GM12872 (cell line): ENCODE results near the gene TXNRD1.

Experiments used
- TF ChIP-seq, protein P1 (sequence below): IDR thresholded peaks from 3 replicates; pipeline ENCODE4 v1.5.1; 2011; ENCODE audit warnings: low read depth, mild to moderate bottlenecking, low read length, moderate library complexity; ENCODE audit not compliant: insufficient read depth

Gene TXNRD1

DNA sequence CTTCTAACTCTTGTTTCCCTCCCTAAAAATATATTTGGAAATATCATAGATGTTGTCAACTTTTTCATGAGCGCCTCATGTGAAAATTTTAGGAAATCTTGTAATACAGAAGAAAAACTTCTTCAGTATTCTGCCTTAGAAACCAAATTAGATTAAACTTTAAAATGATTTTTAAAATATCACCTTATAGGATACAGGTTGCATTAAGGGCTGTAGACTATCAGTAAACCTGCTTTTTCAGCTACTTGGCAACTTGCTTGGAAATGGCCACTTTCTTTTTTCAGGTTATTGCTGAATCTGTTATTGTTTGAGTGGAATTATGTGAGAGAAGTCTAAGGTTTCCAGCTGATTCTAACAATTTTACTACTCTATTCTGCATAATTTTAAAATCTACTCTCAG lies 97.1 kb downstream of the TXNRD1 start:
- TF ChIP-seq, protein P1, sequence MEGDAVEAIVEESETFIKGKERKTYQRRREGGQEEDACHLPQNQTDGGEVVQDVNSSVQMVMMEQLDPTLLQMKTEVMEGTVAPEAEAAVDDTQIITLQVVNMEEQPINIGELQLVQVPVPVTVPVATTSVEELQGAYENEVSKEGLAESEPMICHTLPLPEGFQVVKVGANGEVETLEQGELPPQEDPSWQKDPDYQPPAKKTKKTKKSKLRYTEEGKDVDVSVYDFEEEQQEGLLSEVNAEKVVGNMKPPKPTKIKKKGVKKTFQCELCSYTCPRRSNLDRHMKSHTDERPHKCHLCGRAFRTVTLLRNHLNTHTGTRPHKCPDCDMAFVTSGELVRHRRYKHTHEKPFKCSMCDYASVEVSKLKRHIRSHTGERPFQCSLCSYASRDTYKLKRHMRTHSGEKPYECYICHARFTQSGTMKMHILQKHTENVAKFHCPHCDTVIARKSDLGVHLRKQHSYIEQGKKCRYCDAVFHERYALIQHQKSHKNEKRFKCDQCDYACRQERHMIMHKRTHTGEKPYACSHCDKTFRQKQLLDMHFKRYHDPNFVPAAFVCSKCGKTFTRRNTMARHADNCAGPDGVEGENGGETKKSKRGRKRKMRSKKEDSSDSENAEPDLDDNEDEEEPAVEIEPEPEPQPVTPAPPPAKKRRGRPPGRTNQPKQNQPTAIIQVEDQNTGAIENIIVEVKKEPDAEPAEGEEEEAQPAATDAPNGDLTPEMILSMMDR, result no peak

DNA sequence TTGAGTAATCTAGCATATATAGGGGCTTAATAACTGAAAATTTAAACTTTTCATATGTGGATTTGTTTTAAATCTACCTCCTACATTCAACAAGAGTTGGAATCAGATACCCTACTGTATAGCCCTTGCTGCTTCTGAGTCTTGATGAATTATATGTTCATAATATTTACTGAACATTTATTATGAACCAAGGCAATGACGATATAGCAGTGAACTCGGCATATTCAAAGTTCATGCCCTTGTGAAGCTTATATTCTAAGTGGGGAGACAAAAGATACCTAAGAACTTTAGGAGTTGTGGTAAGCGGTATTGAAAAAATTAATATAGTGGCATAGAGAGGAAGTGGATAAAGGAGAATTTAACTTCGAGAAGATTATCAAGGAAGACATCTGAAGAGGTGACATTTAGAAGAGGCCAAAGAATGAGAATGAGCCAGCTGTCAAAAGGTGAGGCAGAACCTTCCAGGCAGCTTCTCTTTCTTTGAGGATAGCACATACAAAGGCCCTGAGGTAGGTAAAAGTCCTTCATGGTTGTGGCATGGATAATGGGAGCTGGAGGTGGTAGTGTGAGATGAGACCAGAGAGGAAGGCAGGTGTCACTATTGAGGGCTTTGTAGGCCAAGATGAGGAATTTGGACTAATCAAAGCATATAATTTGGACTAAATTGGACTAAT lies 98.1 kb downstream of the TXNRD1 start:
- TF ChIP-seq, protein P1, result no peak

DNA sequence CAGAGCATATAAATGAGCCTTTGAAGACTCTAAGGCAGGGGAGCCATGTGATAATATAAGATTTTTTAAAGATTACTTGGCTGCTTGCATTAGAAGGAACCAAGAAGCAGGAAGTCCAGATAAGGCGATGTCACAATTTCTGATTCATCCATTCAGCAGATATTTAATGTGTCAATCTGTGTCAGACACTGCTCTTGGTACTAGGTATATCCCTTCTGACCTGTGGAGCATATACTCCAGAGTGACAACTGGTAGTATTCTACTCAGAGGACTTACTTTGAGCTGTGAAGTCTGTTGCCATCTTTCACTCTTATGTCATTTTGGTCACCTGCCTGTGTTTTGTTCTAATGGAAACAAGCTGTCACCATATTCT lies 98.6 kb downstream of the TXNRD1 start:
- TF ChIP-seq, protein P1, result no peak

DNA sequence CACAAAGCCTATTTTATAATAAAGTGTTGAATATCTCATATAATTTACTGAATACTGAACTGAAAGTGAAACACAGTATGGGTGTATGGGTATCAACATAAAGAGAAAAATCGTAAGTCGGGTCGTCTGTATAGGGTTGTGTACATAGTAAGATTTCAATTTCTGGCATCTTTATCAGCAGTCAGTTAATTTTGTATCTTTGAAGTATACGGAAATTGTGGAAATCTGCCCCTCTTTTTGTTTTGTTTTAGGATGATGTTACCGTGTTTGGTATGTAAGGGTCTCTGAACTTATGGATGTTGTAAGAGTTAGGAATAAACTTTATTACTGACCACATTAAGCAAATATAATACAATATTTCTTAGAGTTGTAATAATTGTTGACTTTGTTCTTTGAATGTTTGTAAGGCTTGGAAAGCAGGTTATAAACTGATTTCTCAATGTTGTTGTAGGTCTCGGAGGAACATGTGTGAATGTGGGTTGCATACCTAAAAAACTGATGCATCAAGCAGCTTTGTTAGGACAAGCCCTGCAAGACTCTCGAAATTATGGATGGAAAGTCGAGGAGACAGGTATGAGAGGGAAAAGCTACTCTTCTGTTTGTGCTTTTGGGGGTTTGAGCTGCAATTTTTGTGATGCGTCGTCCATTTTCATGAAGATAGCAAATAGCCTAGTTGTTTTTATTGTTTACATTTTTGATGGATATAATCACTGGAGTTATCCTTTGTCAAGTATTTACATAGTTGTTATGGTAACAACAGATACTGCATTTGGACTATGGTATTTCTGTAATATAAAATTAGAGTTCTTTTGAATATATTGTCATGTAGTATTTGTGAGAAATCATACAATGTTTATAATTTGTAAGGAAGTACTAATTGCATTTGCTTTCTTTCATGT lies 100.0 kb downstream of the TXNRD1 start:
- TF ChIP-seq, protein P1, result no peak

DNA sequence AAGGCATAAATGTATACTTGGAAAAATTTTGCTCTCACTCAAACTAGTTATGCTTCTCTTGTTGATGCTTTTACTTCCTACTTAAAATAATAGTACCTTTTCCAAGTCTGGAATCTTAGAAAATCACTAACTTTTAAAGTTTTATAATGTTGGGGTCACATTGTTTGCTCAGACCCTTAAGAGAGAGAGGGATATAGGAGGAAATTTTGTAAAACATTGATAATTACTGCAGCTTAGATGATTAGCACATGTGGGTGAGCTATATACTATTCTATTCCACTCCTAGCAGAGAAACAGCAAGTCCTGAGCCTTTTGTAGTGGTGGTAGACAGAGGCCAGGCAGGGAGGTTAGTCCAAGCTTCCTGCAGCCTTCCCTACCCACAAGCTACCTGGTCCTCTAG lies 101.4 kb downstream of the TXNRD1 start:
- TF ChIP-seq, protein P1, result no peak

DNA sequence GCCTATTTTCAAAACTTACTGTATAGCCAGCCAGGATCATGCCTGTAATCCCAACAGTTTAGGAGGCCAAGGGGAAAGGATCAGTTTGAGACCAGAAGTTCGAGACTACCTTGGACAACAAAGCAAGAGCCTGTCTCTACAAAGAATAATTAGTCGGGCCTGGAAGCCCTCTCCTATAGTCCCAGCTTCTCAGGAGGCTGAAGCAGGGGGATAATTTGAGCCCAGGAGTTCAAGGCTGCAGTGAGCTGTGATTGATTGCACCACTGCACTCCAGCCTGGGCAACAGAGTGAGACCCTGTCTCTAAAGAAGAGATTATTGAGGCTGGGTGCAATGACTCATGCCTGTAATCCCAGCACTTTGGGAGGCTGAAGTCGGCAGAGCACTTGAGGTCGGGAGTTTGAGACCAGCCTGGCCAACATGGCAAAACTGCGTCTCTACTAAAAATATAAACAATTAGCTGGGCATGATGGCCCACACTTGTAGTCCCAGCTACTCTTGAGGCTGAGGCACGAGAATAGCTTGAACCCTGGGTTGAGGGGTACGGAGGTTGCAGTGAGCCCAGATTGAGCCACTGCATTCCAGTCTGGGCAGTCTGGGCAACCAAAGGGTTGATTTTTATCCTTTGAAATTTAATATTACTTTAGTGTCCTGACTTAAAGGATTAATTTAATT lies 102.1 kb downstream of the TXNRD1 start:
- TF ChIP-seq, protein P1, result no peak

DNA sequence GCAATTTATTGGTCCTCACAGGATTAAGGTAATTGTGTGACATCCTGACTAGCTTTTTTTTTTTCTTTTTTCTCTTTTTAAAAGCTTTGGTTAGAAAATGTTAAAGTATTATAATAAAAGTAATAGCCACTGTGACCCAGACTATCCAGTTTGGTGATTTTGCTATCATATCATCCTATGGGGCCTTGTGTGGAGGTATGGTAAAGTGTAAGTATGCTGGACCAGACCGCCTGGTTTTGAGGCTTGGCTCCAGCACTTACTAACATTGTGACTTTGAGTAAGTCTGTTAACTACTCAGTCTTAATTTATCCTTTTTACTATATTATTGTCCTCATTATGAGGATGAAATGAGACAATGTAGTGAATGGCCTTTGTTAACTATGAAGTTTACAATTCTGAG lies 103.4 kb downstream of the TXNRD1 start:
- TF ChIP-seq, protein P1, result no peak
